MG63 (cell line): ENCODE results near the gene TENM4. TPM values are rescaled to one million over a fixed set of nuclear protein-coding genes. Genes with fewer than 3 reads are reported as not detected.
"Not testable (repeated sequence)": the region's sequence is repeated elsewhere in the genome, so short reads cannot be mapped to it uniquely, and the experiment has no call there.

Experiments used
- DNase-seq: peaks from one replicate; pipeline ENCODE4 v3.0.0-alpha.2; 2020
- H3K27me3 ChIP-seq: fragments of 250-450 bp; sonication (Bioruptor Pico); 2 replicates; pipeline ENCODE4 v1.5.1; 2020; ENCODE audit warnings: mild to moderate bottlenecking, moderate library complexity
- H3K36me3 ChIP-seq: fragments of 250-450 bp; sonication (Bioruptor Pico); 2 replicates; pipeline ENCODE4 v1.5.1; 2020; ENCODE audit warnings: mild to moderate bottlenecking, moderate library complexity
- H3K4me3 ChIP-seq: fragments of 250-450 bp; sonication (Bioruptor Pico); 2 replicates; pipeline ENCODE4 v1.5.1; 2020; ENCODE audit warnings: mild to moderate bottlenecking, moderate library complexity
- H3K9me3 ChIP-seq: fragments of 250-450 bp; sonication (Bioruptor Pico); 2 replicates; pipeline ENCODE4 v1.5.1; 2020; ENCODE audit warnings: mild to moderate bottlenecking, moderate library complexity
- total RNA-seq: library from RNA; depleted of rRNA; stranded (reverse); fragments of >200 nt; shearing (Covaris generic); gene quantifications from 2 replicates; pipeline ENCODE4 v1.2.3, GENCODE V29; 2014; ENCODE audit warnings: low replicate concordance

The TENM4 gene
- total RNA-seq, 1 experiment from 2014 or later = not detected

- Histone ChIP-seq H3K4me3 (no peak overlapping the region), H3K9me3 (no peaks in the 10 kb centered on the region), H3K27me3 (no peaks in the 10 kb centered on the region), H3K36me3 (no peaks in the 10 kb centered on the region)
- DNase-seq = no peak
Measured at GRCh38 chr11:78912778-78913177, 528.1 kb downstream of the TENM4 start.

DNA sequence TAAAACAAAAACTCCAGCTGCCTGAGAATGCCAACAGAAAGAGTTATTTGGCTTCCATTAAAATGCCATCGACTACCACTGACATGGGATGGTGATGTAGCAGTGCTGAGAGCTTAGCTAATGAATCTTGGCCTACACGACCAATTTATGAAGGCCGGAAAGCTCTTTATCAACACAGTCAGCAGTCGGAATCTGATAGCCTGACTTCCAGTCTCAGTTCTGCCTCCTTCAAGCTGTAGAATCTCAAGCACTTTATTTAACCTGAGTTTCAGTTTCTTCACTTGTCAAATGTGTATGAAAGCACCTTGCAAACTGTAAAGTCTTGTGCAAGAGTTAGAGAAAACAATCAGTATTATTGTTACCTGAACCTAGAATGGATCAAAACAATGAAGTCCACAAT is 530.5 kb downstream of the TENM4 start:
- DNase-seq = no peak
- Histone ChIP-seq H3K4me3 (no peak overlapping the region), H3K27me3 (no peaks in the 10 kb centered on the region), H3K36me3 (no peaks in the 10 kb centered on the region), H3K9me3 (no peaks in the 10 kb centered on the region)

GRCh38 chr11:78909386-78909785 is 531.4 kb downstream of the TENM4 start:
- DNase-seq = no peak
- Histone ChIP-seq H3K4me3 (no peak overlapping the region), H3K27me3 (no peaks in the 10 kb centered on the region), H3K36me3 (no peaks in the 10 kb centered on the region), H3K9me3 (no peaks in the 10 kb centered on the region)

DNA sequence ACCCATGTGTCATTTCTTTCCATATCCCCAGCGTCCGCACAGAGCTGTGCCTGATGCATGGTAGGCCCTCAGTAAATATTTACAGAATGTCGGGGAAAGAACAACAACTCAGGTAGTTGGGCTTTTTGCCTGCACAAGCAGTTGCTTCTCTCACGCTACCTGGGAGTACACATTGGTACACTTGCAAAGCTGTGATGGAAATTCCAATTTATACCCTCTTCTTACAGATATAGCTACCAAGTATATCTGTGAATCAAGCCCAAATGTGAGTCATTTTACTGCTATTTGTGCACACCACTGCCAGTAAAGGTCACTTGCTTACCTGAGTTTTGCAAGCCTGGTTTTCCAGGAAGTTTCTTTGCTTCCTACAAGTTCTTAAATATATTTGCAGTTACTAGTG is 533.2 kb downstream of the TENM4 start:
- no peak overlapping the region for H3K4me3 ChIP-seq
- DNase-seq = no peak

GRCh38 chr11:78906566-78906965 is 534.3 kb downstream of the TENM4 start:
- no peaks in the 10 kb centered on the region for H3K36me3 ChIP-seq
- no peaks in the 10 kb centered on the region for H3K9me3 ChIP-seq
- no peak overlapping the region for H3K4me3 ChIP-seq
- DNase-seq = no peak
- no peaks in the 10 kb centered on the region for H3K27me3 ChIP-seq

More for the DNA sequence above, 533.2 kb downstream of the TENM4 start:
- H3K9me3 ChIP-seq = no peaks in the 10 kb centered on the region
- H3K27me3 ChIP-seq = no peaks in the 10 kb centered on the region
- no peaks in the 10 kb centered on the region for H3K36me3 ChIP-seq

- H3K36me3 ChIP-seq = no peaks in the 10 kb centered on the region
- H3K4me3 ChIP-seq = no peak overlapping the region
- no peaks in the 10 kb centered on the region for H3K9me3 ChIP-seq
- no peaks in the 10 kb centered on the region for H3K27me3 ChIP-seq
- DNase-seq = no peak
Measured at GRCh38 chr11:78905756-78906155, 535.1 kb downstream of the TENM4 start.

GRCh38 chr11:78902771-78903507 is 537.9 kb downstream of the TENM4 start:
- Histone ChIP-seq H3K4me3 (no peak overlapping the region), H3K9me3 (no peaks in the 10 kb centered on the region), H3K36me3 (no peaks in the 10 kb centered on the region), H3K27me3 (no peaks in the 10 kb centered on the region)
- DNase-seq = no peak

DNA sequence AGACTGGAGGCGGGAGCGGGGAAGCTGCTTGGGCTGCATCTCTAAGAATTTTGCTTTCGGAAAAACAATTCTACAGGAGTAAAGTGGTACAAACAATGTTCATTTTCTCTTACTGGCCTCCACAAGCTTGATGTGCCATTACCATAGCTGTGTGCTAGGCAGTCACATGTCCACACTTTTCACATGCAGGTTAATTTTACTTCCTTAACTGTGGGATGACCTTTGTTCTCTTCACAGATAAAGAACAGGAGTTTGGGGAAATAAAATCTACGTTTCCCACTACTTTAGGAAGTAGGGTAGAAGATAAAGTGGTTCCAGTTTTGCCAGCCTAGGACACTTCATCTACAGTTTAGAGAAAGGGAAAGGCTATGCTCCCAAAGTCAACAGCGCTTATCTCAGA is 539.0 kb downstream of the TENM4 start:
- Histone ChIP-seq H3K27me3 (no peaks in the 10 kb centered on the region), H3K9me3 (no peaks in the 10 kb centered on the region), H3K4me3 (no peak overlapping the region), H3K36me3 (no peaks in the 10 kb centered on the region)
- no peak for DNase-seq

DNA sequence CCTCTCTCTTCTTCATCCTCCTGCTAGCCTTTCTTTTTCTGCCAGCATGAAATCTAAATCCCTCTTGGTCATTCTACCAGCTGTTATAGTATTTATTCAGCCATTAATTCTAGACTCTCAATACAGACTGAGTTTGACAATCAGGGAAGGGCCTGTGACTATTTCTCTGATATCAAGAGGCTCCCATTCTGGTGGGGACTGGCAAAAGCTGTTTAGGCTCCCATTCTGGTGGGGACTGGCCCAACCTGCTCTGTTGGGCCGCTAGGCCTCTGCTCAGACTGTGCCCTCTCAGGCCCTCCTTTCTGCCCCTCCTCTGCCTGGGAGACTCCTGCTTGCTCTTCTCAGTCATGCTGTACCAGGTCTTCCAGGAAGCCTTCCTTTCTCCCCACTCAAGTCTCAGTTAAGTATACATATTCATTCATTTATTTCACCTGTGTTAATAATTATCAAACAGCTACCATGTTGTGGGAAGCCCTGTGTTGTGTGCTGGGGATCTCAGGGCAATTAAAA is 542.5 kb downstream of the TENM4 start:
- DNase-seq = no peak
- H3K4me3 ChIP-seq = no peak overlapping the region
- no peaks in the 10 kb centered on the region for H3K27me3 ChIP-seq
- H3K9me3 ChIP-seq = no peaks in the 10 kb centered on the region
- no peaks in the 10 kb centered on the region for H3K36me3 ChIP-seq

DNA sequence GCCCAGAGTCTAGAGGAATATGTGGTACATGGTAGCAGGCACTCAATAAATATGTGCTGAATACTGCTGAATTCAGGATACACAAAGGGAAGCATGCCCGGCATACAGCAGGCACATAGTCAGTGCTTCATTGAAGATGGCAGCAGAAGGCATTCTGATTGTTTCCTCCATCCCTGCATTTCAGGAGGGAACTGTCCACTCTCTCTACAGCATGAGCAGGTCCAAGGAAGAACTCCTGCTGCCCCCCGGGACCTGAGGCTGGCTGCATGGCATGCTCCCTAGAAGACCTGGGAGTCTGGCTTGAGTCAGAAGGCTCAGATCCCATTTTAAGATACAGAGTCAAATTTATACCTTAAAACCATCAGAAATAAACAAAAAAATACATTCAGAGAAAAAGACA is 546.8 kb downstream of the TENM4 start:
- H3K4me3 ChIP-seq = no peak overlapping the region
- no peaks in the 10 kb centered on the region for H3K36me3 ChIP-seq
- no peak for DNase-seq
- H3K9me3 ChIP-seq = no peaks in the 10 kb centered on the region
- no peaks in the 10 kb centered on the region for H3K27me3 ChIP-seq

DNA sequence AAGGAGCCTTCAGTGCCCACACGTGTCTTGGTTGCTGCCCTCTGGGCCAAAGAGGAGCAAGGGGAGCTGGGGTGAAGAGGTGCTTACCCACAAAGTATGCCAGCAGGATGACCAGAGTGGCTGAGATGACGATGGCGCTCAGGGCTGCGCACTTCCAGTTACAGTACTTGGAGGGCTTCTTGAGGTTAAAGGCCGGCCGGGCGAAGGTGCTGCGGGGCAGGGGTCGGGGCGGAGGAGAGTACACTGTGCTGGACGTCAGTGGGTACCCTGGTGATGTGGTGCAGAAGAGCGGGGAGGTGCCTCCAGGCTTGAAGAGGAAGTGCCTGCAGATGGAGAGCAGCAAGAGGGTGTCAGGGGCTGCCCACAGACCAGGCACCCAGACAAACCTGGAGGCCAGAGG is 551.1 kb downstream of the TENM4 start:
- Histone ChIP-seq H3K27me3 (no peaks in the 10 kb centered on the region), H3K4me3 (no peak overlapping the region), H3K9me3 (no peaks in the 10 kb centered on the region), H3K36me3 (no peaks in the 10 kb centered on the region)
- no peak for DNase-seq

- Histone ChIP-seq H3K4me3 (no peak overlapping the region), H3K36me3 (no peaks in the 10 kb centered on the region)
- DNase-seq = no peak
Measured at GRCh38 chr11:78886616-78887015, 554.2 kb downstream of the TENM4 start.

GRCh38 chr11:78884761-78885160 is 556.1 kb downstream of the TENM4 start:
- no peak for DNase-seq
- Histone ChIP-seq H3K4me3 (no peak overlapping the region), H3K36me3 (no peaks in the 10 kb centered on the region), H3K27me3 (no peaks in the 10 kb centered on the region), H3K9me3 (no peaks in the 10 kb centered on the region)

More at GRCh38 chr11:78886616-78887015, 554.2 kb downstream of the TENM4 start:
- H3K9me3 ChIP-seq = no peaks in the 10 kb centered on the region
- H3K27me3 ChIP-seq = no peaks in the 10 kb centered on the region

- no peak for DNase-seq
Measured at GRCh38 chr11:78883506-78883905, 557.3 kb downstream of the TENM4 start.

GRCh38 chr11:78879094-78879980 is 561.5 kb downstream of the TENM4 start:
- not testable (repeated sequence) for H3K27me3 ChIP-seq, H3K36me3 ChIP-seq, H3K4me3 ChIP-seq, H3K9me3 ChIP-seq, DNase-seq

More at GRCh38 chr11:78883506-78883905, 557.3 kb downstream of the TENM4 start:
- Histone ChIP-seq H3K27me3 (no peaks in the 10 kb centered on the region), H3K4me3 (no peak overlapping the region), H3K36me3 (no peaks in the 10 kb centered on the region), H3K9me3 (no peaks in the 10 kb centered on the region)

GRCh38 chr11:78878631-78879030 is 562.2 kb downstream of the TENM4 start:
- no peak for DNase-seq

DNA sequence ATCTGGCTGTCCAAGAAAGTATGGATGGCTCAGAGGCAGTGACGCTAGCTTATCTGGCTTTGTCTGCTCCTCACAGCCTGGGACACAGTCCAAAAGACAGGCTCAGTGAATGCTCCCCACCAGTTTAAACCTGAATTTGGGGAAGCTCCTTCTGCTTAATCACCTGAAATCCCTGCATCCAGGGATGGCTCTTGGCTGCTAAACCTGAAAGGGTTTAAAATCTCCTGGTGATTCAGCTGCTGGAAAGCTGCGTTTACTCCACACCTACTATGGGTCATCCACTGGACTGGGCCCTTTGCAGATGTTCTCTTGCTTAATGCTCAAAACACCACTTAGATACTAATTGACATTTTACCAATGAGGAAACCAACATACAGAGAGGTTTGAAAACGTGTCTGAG is 564.2 kb downstream of the TENM4 start:
- Histone ChIP-seq H3K27me3 (no peaks in the 10 kb centered on the region), H3K36me3 (no peaks in the 10 kb centered on the region), H3K9me3 (no peaks in the 10 kb centered on the region), H3K4me3 (no peak overlapping the region)
- DNase-seq = no peak

More at GRCh38 chr11:78878631-78879030, 562.2 kb downstream of the TENM4 start:
- no peaks in the 10 kb centered on the region for H3K27me3 ChIP-seq
- no peak overlapping the region for H3K4me3 ChIP-seq
- no peaks in the 10 kb centered on the region for H3K9me3 ChIP-seq
- H3K36me3 ChIP-seq = no peaks in the 10 kb centered on the region
